ENCODE measurements around the gene SMPD1.

- TF ChIP-seq EZH2 (IDR thresholded peaks at IDR 0.05; ENCODE audit: insufficient read depth, low read length) (no peak), CTCF (IDR thresholded peaks at IDR 0.05; ENCODE audit: insufficient read depth, low read depth, low read length) (no peak)
These were observed 37.2 kb downstream of the SMPD1 start for GRCh38 chr11:6427516-6427915.
